HEK293T (cell line): ENCODE measurements around the gene SLC37A1.

Source experiments
- CTCF ChIA-PET: fragments of 350-600 bp; formaldehyde crosslinking; extraction: SDS; loops from one replicate; lab custom pipeline; 2021; ENCODE audit warnings: antibody characterized with exemption, inconsistent platforms; lab: Yijun Ruan, JAX
- POLR2A ChIA-PET: fragments of 350-600 bp; formaldehyde crosslinking; extraction: SDS; loops from one replicate; lab custom pipeline; 2020; ENCODE audit warnings: antibody characterized with exemption, inconsistent platforms; lab: Yijun Ruan, JAX
- DNase-seq: peaks from one replicate; pipeline ENCODE4 v3.0.0; 2012; ENCODE audit warnings: mixed read lengths; ENCODE audit errors: extremely low spot score
- ARNT ChIP-seq: fragments of 450-650 bp; IDR thresholded peaks from 2 replicates; pipeline ENCODE4 v1.6.1; 2017; ENCODE audit warnings: mild to moderate bottlenecking
- BHLHE40 ChIP-seq: fragments of 450-650 bp; IDR thresholded peaks from 2 replicates; pipeline ENCODE4 v1.6.1; 2016; ENCODE audit warnings: mild to moderate bottlenecking, moderate library complexity, borderline replicate concordance
- CTBP1 ChIP-seq: fragments of 450-650 bp; IDR thresholded peaks from 2 replicates; pipeline ENCODE4 v1.6.1; 2016; ENCODE audit warnings: borderline replicate concordance
- ELF4 ChIP-seq: fragments of 450-650 bp; IDR thresholded peaks from 2 replicates; pipeline ENCODE4 v1.6.1; 2017; ENCODE audit warnings: antibody characterized with exemption
- FOXA1 ChIP-seq: fragments of 450-650 bp; IDR thresholded peaks from 2 replicates; pipeline ENCODE4 v1.6.1; 2016; ENCODE audit warnings: mild to moderate bottlenecking
- FOXK2 ChIP-seq: fragments of 450-650 bp; IDR thresholded peaks from 2 replicates; pipeline ENCODE4 v1.6.1; 2016; ENCODE audit warnings: mild to moderate bottlenecking
- FOXM1 ChIP-seq: fragments of 450-650 bp; IDR thresholded peaks from 2 replicates; pipeline ENCODE4 v1.6.1; 2017; ENCODE audit warnings: mild to moderate bottlenecking, borderline replicate concordance
- HDGF ChIP-seq: fragments of 450-650 bp; IDR thresholded peaks from 2 replicates; pipeline ENCODE4 v1.6.1; 2017; ENCODE audit warnings: antibody characterized with exemption, borderline replicate concordance
- L3MBTL2 ChIP-seq: fragments of 450-650 bp; conservative IDR thresholded peaks from 2 replicates; pipeline ENCODE4 v1.6.1; 2016; ENCODE audit warnings: mild to moderate bottlenecking
- LEF1 ChIP-seq: fragments of 450-650 bp; IDR thresholded peaks from 2 replicates; pipeline ENCODE4 v1.6.1; 2017; ENCODE audit warnings: mild to moderate bottlenecking, borderline replicate concordance
- NFRKB ChIP-seq: fragments of 450-650 bp; IDR thresholded peaks from 2 replicates; pipeline ENCODE4 v1.6.1; 2016; ENCODE audit warnings: mild to moderate bottlenecking, moderate library complexity
- SP1 ChIP-seq: fragments of 450-650 bp; IDR thresholded peaks from 2 replicates; pipeline ENCODE4 v1.6.1; 2017
- SUZ12 ChIP-seq: fragments of 450-650 bp; IDR thresholded peaks from 2 replicates; pipeline ENCODE4 v1.6.1; 2016; ENCODE audit warnings: mild to moderate bottlenecking
- TARDBP ChIP-seq: fragments of 450-650 bp; IDR thresholded peaks from 2 replicates; pipeline ENCODE4 v1.6.1; 2016
- ZNF384 ChIP-seq: fragments of 450-650 bp; IDR thresholded peaks from 2 replicates; pipeline ENCODE4 v1.6.1; 2016
- TF ChIP-seq, protein P1 (sequence below): fragments of 450-650 bp; IDR thresholded peaks from 2 replicates; pipeline ENCODE4 v1.6.1; 2016

The SLC37A1 gene

DNA sequence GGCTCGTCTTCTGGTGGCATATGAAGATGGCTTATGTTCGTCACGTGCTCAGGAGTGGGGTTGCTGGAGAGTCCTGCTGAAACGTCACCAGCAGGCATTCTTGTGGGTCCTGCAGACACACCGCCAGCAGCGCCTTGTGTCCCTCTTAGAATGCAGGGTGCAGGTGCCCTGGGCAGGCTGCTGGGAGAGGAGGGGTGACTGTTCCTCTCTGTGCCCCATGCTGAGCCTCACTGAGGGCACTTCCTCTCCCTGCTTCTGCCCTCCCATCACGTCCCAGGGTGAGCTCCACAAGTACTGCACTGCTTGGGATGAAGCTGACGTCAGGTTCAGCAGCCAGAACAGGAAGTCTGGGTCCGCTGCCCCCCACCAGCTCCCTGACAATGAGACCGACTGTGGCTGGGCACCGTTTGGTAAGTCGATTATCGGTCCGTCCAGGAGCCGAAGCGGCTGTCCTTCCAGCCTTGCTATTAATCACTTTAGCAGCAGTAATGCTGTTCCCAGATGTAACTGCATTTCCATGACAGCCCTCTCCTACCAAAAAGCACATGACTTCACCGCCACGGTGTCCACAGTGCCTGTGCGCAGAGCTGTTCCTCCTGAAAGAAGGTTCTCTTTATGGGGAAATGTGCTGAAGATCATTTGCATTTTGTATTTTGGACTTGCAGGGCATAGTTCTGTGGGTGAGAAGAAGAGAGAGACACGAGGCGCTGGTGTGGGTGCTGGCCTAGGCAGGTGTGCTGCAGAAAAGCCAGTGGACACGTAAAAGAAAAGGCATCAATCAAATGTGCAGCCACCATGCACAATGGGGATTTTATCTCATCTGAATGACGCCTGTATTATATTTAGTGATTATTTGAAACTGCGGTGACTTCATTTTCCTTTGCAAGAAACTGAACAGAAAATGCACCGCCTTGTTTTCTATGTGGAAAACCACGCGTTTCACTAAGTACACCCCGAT, 21.0 kb downstream of the SLC37A1 start:
- CTCF ChIA-PET = no interaction called here
- no peak for DNase-seq
- POLR2A ChIA-PET = no interaction called here
- TF ChIP-seq FOXA1 = no peak
- TF ChIP-seq, protein P1, sequence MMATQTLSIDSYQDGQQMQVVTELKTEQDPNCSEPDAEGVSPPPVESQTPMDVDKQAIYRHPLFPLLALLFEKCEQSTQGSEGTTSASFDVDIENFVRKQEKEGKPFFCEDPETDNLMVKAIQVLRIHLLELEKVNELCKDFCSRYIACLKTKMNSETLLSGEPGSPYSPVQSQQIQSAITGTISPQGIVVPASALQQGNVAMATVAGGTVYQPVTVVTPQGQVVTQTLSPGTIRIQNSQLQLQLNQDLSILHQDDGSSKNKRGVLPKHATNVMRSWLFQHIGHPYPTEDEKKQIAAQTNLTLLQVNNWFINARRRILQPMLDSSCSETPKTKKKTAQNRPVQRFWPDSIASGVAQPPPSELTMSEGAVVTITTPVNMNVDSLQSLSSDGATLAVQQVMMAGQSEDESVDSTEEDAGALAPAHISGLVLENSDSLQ = peak; percentile 28; the same call in 1 of the 2 replicates
- no peak for TF ChIP-seq CTBP1
- no peak for TF ChIP-seq FOXM1

DNA sequence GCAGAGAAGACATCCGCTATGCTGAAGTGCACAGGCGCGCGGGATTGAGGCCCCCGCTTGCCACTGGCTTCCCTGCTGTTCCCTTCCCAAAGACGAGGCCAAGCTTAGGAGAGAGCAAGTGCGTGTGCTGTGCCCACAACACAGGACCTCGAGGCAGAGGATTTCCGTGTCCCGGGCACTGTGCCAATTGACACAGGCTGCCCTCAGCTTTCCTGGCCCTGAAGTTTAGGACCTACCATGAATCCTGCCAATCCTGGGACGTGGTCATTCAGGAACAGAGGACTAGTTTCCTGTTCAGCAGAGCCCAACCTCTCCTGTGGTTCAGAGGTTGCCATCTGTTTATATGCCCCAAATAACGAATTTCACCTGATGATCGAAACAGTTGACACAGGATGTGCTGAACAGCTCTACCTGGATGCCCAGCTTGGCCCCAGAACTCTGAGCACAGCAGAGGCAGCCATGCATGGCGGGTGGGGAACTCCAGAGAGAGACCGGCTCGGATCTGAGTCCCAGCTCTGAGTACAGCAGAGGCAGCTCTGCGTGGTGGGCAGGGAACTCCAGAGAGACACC, 22.0 kb downstream of the SLC37A1 start:
- no peak for DNase-seq
- ChIA-PET POLR2A (no interaction called here), CTCF (interaction anchor here (0.8 kb wide), 1 partner anchor 17 kb away, joined by 4 read pairs; no protein-coding TSS in a partner anchor)
- no peak for TF ChIP-seq FOXA1

DNA sequence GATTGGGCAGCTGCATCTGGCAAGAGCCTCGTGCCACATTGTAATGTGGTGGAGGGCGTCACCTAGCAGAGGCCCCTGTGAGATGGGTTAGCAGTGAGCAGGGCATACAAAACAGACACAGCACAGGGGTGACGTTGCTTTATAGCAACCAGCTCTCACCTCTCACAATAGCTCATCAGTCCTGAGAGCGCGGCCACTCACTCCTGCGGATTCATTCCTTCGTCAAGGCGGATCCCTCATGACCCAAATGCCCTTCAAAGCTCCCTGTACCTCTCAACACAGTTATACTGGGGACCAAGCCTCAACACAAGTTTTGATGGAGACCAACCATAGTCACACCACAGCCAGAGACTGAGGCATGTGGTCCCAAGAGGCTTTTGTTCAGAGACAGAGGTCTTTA, 22.9 kb downstream of the SLC37A1 start:
- TF ChIP-seq TARDBP (no peak), CTBP1 (no peak), L3MBTL2 (no peak), SP1 (no peak)
- CTCF ChIA-PET = interaction anchor here (0.8 to 1.4 kb wide), 2 partner anchors 17 to 226 kb away, joined by 3 to 4 read pairs; no protein-coding TSS in a partner anchor
- POLR2A ChIA-PET = no interaction called here
- DNase-seq = no peak

DNA sequence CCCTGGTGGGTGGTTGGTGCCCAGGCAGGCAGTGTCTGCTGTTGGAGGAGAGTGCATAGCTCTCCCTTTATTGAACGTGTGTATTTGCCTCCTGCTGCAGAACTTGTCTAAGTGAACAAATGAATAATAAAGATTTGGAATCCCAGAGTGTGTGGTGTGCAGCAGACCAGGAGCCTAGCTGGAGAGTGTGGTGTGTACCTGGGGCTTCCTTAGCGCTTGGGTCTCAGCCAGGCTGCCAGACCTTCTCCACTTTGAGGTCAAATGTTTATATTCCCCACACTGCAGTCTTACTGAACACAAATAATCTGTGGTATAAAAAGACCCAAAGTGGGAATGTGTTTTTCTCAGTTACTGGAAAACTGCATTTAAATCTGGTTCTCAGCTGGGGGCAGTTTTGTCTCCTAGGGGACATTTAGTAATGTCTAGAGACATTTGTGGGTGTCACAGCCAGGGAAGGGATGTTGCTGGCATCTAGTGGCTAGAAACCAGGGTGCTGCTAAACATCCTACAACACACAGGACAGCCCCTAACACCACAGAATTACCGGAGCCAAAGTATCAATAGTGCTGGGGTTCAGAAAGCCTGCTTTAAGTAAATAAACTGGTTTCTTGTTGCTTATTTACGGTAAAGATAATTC, 23.6 kb downstream of the SLC37A1 start:
- ChIA-PET POLR2A (no interaction called here), CTCF (interaction anchor here (1.4 kb wide), 1 partner anchor 227 kb away, joined by 3 read pairs; no protein-coding TSS in a partner anchor)
- no peak for DNase-seq
- TF ChIP-seq, protein P1 = no peak
- TF ChIP-seq LEF1 (no peak), SP1 (no peak), FOXK2 (no peak), NFRKB (no peak), TARDBP (no peak), BHLHE40 (no peak), FOXA1 (no peak), ARNT (no peak), CTBP1 (no peak), HDGF (no peak), SUZ12 (no peak), ZNF384 (no peak), ELF4 (no peak), FOXM1 (no peak)

DNA sequence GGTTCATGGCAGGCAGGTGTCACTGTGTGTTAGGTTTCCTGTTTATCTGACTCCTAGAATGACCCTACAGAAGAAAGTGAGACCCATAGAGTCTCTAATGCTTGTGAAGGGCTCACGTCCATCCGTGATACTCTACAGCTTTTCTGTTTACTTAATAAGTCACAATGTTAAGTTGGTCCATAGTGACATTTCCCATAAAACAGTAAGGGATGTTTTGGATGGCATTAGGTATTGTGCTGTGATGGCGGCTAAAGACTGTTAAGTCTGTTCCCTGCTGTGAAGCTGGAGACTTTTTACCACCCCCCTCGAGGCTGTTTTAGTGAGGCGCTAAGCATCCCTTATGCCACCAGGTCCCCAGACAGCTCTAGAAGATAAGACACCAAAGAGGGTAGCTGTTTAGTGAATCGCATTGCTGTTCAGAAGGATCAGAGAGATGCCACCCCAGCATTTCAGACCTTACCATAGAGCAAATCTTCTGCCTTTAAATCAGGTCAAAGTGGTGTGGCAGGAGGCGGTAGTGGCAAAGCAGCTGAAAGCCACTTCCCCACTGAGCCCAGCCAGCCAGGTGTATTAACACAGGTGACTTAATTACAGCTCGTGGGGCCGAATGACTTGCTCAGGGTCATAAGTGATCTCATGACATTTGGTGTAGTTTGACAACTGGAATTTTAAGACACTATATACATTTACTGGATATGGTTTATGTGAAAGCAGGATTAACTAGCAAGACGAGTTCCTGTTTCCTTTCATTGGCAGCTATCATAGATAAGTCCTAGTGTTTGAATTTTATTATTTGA, 25.0 kb downstream of the SLC37A1 start:
- ChIA-PET POLR2A (no interaction called here), CTCF (interaction anchor here (0.6 to 0.9 kb wide), 4 partner anchors 71 to 280 kb away, joined by 3 to 8 read pairs (median 4); no protein-coding TSS in a partner anchor)
- DNase-seq = peak; percentile 46
- TF ChIP-seq ZNF384 = no peak
- TF ChIP-seq SUZ12 = no peak
- TF ChIP-seq L3MBTL2 = no peak
- peak; percentile 83; the same call in 1 of the 2 replicates for TF ChIP-seq CTBP1
- TF ChIP-seq TARDBP = no peak
- no peak for TF ChIP-seq FOXM1
- TF ChIP-seq, protein P1 = peak; percentile 58; the same call in 1 of the 2 replicates
- peak; percentile 75 for TF ChIP-seq ARNT
- TF ChIP-seq SP1 = no peak
- TF ChIP-seq BHLHE40 = no peak
- no peak for TF ChIP-seq HDGF
